GM21723 (cell line): ENCODE measurements around the gene VMAC.
A peak's percentile ranks its signal among the peaks of the same experiment; 100 is the strongest.
"Not testable (repeated sequence)": the region's sequence is repeated elsewhere in the genome, so short reads cannot be mapped to it uniquely, and the experiment has no call there.

ENCODE experiments used
- ATAC-seq: cut with Tn5 transposase; IDR thresholded peaks from one replicate; pipeline ENCODE4 v1.9.1; 2021; ENCODE audit warnings: mild to moderate bottlenecking, moderate library complexity; ENCODE audit not compliant: unreplicated experiment

Gene VMAC

GRCh38 chr19:5904352-5905113 is at the start of gene VMAC:
Gene VMAC (plus strand): TSS chr19:5904872. CDS start chr19:5904891, 19 bp downstream.
- peak; percentile 81 for ATAC-seq

DNA sequence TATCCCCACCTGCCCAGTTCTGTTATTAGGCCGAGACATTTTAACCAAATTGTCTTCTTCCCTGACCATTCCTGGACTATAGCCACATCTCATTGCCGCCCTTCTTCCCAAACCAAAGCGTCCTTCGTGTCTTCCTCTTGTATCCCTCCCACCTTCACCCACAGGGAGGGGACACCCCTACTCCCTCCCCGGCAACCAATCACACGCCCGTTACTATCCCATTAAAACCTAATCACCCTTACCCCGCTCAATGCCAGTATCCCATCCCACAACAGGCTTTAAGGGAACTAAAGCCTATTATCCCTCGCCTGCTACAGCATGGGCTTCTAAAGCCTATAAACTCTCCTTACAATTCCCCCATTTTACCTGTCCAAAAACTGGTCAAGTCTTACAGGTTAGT is 49.5 kb upstream of the VMAC start:
- not testable (repeated sequence) for ATAC-seq

- no peak for ATAC-seq
These were observed 47.2 kb upstream of the VMAC start for GRCh38 chr19:5857203-5858081.

DNA sequence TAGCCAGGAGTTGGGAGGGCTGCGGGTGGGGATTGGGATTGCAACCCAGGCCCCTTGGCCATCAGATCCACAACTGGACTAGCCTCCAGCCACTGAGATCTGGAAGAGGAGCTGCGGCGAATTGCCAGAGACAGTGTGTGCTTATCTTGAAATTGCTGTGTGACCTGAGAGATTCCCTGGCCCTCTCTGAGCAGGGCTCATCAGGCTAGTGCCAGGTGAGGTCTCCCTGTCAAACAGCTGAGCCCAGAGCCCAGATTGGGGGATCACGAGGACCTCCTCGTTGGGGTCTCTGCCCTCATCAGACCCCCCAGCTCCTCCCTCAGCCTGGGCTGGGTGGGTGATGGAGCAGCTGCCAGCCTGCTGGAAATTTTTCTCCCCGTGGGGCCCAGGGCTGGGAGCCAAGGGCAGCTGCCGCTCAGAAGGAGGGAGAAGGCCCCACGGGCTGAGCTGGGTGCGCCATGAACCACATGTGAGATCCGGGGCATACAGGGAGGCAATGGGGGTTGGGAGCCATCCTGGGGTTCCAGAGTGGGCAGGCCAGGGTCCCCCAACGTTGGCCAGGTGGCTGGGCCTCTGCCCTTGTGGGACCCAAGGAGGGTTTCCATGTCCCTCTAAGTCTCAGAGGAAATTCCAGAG is 41.5 kb upstream of the VMAC start:
- ATAC-seq, result no peak

DNA sequence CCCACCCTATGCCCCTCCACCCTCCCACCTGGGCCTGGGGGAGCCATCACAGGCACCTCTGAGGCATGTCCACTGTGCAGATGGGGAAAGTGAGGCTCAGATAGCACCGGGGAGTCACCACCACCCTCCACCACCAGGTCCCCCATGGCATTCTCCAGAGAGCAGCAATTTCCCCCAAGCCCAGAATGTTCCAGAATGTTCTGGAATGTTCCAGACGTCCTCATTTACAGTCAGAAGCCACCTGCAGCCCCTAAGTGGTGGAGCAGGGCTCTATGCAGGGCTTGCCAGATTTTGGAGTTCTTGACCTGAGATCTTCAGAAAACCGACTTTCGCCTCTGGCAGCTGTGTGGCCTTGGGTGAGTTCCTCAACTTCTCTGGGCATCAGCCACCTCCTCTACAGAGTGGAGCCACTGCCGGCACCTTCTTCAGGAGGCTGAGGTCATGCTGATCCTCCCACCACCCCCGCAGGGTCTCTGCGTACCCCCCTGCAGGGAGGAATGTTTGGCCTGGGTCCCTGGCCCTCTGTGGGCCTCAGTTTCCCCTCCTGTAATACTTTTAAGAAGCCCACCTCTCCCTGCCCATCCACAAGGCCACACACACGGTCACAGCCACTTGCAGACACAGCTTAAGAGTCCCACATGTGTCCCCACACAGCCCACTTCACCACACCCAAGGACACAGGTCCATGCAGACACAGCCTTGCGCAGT is 40.5 kb upstream of the VMAC start:
- ATAC-seq, result no peak

DNA sequence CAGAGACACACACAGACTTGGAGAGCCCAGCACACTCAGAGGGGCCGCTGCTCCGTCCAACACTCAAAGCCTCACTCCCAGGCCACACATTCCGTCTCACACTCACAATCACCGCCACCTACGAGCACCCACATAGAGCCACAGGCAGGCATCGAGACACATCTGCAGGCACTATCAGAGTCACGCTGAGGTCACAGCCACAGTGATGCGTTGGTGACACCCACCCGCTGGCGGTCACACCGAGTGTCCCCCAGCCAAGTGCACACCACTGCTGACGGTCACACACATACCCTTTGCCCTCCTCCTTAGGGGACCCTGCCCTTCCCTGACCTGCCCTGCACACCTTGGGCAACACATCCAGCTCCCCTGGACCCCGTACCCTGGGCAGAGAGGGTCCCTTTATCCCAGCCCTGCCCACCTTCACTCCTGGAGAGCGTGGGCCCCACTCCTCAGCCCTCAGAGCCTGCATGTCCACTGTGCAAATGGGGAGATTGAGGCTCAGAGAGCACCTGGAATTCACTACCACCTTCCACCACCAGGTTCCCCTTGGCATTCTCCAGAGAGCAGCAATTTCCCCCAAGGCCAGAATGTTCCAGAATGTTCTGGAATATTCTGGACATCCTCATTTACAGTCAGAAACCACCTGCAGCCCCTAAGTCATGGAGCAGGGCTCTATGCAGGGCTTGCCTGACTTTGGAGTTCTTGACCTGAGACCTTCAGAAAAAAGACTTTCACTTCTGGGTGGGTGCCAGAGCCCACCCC is 39.8 kb upstream of the VMAC start:
- ATAC-seq, result no peak

- no peak for ATAC-seq
These were observed 38.9 kb upstream of the VMAC start for GRCh38 chr19:5865772-5866171.

DNA sequence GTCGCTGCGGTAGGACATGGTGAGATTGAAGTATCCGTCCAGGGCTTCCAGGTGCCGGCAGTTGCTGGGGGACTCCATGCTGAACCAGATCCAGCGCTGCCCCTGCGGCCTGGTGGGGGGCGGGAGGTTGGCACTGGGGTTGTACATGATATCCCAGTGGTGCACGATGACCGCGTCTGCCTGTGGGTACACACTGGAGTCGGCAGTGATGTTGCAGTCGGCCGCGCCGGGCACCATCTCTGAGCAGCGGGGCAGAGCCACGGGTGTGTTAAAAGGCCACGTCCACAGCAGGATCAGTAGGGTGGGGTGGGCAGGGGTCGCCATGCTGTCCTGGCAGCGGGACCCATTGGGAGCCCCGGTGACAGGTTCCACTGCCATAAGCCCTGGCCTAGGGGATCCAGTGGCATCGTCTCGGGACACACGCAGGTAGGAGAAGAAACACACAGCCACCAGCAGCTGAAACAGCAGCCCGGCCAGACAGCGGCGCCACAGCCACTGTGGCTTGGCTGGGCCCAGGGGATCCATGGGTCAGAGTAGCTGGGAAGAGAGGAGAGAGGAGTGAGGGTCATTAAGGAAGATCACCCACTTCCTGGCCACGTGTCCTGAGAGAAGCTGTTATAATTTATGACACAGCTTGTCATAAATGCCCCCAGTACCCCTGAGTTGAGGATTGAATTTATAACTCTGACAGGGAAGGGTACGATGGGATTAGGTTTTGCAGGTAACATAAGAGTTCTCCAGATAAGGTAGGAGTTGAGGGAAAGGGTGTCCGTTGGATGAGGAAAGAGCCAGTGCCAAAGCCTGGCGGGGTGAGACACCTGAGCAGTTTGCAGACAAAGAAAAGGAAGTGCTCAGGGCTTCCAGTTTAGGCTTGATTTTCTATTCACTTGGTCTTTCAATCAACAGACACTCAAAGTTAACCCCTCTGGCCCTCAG is 37.2 kb upstream of the VMAC start:
- no peak for ATAC-seq

DNA sequence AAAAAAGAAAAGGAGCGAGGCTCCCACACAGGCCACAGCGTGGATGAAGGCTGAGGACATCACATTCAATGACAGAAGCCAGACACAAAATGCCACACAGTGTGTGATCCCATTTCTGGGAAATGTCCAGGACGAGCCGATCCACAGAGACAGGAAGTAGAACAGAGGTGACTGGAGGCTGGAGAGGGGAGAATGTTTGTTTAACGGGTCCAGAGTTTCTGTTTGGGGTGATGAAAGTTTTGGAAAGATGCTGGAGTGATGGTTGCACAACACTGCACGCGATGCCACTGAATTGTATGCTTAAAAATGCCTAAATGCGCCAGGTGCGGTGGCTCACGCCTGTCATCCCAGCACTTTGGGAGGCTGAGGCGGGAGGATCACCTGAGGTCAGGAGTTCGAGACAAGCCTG is 33.7 kb upstream of the VMAC start:
- ATAC-seq, result no peak

DNA sequence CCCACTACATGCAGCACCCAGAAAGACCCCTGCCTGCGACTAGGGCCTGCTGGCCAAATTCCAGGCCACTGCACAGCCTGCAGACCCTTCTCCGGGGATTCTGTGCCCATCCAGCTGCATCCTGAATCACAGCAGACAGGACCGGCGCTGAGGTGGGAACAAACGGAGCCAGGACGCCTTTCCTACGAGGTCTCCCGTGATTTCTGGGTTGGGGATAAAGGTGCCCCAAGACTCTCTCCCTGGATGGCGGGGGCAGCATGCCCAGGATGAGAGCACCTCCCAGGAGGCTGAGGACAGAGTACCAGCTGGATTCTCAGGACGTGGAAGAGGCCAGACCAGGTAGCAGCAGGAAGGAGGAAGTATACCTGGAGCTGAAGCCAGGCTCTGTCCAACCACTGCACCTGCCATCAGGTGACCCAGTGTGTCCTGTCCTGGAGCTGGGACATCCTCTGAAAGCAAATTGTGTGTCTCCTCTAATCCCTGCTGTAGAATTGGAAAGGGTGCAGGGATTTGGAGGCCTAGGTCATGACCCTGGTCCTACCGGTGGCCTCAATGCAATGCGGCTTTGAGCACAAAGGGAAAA is 31.0 kb upstream of the VMAC start:
- no peak for ATAC-seq

GRCh38 chr19:5874496-5874895 is 30.2 kb upstream of the VMAC start:
- not testable (repeated sequence) for ATAC-seq

- ATAC-seq, result no peak
These were observed 27.2 kb upstream of the VMAC start for GRCh38 chr19:5877427-5877826.

- no peak for ATAC-seq
These were observed 26.8 kb upstream of the VMAC start for GRCh38 chr19:5877882-5878281.

DNA sequence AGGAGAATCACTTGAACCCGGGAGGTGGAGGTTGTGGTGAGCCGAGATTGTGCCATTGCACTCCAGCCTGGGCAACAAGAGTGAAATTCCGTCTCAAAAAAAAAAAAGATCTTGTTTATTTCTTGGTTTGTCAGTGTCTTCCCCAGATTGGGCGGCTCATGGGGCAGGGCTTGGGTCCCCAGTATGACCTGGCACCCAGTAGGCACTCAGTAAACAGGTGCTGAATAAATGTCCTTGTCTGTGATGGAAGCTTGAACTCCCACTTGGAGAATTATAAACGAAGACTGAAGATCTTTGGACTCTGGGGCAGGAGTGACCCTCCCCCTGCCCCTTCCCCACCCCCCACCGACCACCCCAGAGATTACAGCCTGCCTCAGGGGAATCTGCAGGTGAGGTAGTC is 24.5 kb upstream of the VMAC start:
- ATAC-seq, result no peak

GRCh38 chr19:5880604-5881078 is 24.0 kb upstream of the VMAC start:
- ATAC-seq, result no peak

DNA sequence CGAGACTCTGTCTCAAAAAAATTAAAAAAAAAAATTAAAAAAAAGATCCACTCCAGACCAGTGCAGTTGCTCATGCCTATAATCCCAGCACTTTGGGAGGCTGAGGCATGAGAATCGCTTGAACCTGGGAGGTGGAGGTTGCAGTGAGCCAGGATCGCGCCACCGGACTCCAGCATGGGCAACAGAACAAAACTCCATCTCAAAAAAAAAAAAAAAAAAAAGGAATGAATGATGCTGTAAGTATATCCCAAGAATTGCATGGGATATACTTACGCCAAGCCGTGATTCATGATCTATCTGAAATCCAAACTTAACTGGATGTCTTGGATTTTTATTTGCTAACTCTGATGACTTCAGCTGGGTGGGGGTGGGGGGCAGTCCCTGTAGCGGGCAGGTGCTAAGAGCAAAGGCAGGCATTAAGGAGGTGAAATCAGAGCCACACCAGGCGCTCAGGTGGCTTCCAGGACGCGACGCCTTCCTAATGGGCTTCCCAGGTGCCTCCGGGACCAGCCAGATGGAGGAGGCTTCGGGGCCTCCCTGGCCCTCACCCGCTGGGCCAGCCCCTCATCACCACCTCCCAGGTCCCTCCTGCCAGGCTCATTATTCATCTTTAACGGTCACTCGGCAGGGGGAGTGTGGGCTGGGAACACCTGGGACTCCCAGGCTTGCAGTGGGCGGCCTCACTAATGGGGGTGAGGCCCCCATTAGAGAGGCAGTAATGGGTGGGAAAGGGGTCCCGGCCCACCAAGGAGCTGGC is 23.0 kb upstream of the VMAC start:
- ATAC-seq, result no peak

DNA sequence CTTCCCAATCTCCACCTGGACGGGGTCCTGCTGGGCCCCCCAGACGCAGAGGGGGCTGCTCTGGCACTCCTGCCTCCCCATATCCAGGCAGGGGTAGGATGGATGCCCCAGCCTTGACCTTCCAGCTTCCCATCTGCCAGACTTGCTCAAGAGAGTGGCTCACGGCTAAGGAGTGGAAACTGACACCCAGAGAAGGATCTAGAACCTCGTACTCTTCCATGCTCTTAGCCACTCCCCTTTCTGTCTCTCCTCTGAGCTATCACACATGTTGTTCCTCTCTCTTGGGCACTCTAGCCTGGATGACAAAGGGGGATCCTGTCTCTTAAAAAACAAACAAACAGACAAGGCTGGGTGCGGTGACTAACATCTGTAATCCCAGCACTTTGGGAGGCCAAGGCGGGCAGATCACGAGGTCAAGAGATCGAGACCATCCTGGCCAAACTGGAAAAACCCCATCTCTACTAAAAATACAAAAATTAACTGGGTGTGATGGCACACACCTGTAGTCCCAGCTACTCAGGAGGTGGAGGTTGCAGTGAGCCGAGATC is 22.2 kb upstream of the VMAC start:
- no peak for ATAC-seq
